HT-29 (cell line): ENCODE measurements around the gene APOL1. TPM values are rescaled to one million over a fixed set of nuclear protein-coding genes. Genes with fewer than 3 reads are reported as not detected.

ENCODE experiments used
- DNase-seq: peaks from one replicate; pipeline ENCODE4 v3.0.0-alpha.2; 2015; ENCODE audit warnings: low spot score
- total RNA-seq: library from RNA; depleted of rRNA; stranded (reverse); fragments of >200 nt; shearing (Covaris generic); gene quantifications from 2 replicates; pipeline ENCODE4 v1.2.3, GENCODE V29; 2014

APOL1 gene
- total RNA-seq, 1 experiment from 2014 or later: 15.2 TPM

GRCh38 chr22:36291831-36292740 is 39.2 kb downstream of the APOL1 start:
- DNase-seq: no peak

- DNase-seq: no peak
Measured at GRCh38 chr22:36292823-36293530, 40.0 kb downstream of the APOL1 start.

GRCh38 chr22:36293606-36294292 is 40.8 kb downstream of the APOL1 start:
- no peak for DNase-seq

GRCh38 chr22:36294293-36294620 is 41.3 kb downstream of the APOL1 start:
- no peak for DNase-seq

GRCh38 chr22:36294801-36295200 is 41.9 kb downstream of the APOL1 start:
- no peak for DNase-seq

GRCh38 chr22:36295247-36295646 is 42.3 kb downstream of the APOL1 start:
- DNase-seq: no peak

GRCh38 chr22:36296690-36297089 is 43.8 kb downstream of the APOL1 start:
- no peak for DNase-seq

- DNase-seq: no peak
Measured at GRCh38 chr22:36297568-36297967, 44.6 kb downstream of the APOL1 start.

GRCh38 chr22:36298118-36298517 is 45.2 kb downstream of the APOL1 start:
- DNase-seq: no peak

GRCh38 chr22:36298601-36299000 is 45.7 kb downstream of the APOL1 start:
- no peak for DNase-seq

GRCh38 chr22:36299295-36299694 is 46.4 kb downstream of the APOL1 start:
- no peak for DNase-seq

- no peak for DNase-seq
Measured at GRCh38 chr22:36299911-36300310, 47.0 kb downstream of the APOL1 start.

GRCh38 chr22:36300396-36301212 is 47.7 kb downstream of the APOL1 start:
- DNase-seq: no peak

- peak; percentile 80 for DNase-seq
Measured at GRCh38 chr22:36301384-36301828, 48.5 kb downstream of the APOL1 start.

- peak; percentile 8 for DNase-seq
Measured at GRCh38 chr22:36301851-36302250, 48.9 kb downstream of the APOL1 start.

- no peak for DNase-seq
Measured at GRCh38 chr22:36302439-36303114, 49.6 kb downstream of the APOL1 start.

GRCh38 chr22:36303115-36303467 is 50.2 kb downstream of the APOL1 start:
- no peak for DNase-seq

- peak; percentile 65 for DNase-seq
Measured at GRCh38 chr22:36303874-36304273, 50.9 kb downstream of the APOL1 start.

- peak; percentile 28 for DNase-seq
Measured at GRCh38 chr22:36304429-36304828, 51.5 kb downstream of the APOL1 start.

- DNase-seq: no peak
Measured at GRCh38 chr22:36305813-36306212, 52.9 kb downstream of the APOL1 start.

GRCh38 chr22:36306227-36306626 is 53.3 kb downstream of the APOL1 start:
- DNase-seq: no peak
